ENCODE results near the gene MVB12B. TPM values are rescaled to one million over a fixed set of nuclear protein-coding genes. Genes with fewer than 3 reads are reported as not detected.

Gene MVB12B
- total and polyA plus RNA-seq, 2 of the 13 experiments (the other 11 are each of a cell fraction or from before 2014, with no cell fraction given) = 12.1 to 30.1 TPM

GRCh38 chr9:126312584-126313551 is 13.8 kb upstream of the MVB12B start:
- Histone ChIP-seq H3K9me3 (ENCODE audit: low read length) (no peaks in the 10 kb centered on the region), H3K4me1 (ENCODE audit: insufficient read depth, low read length) (peaks cover 82% of the 10 kb centered on the region), H3K9ac (ENCODE audit: insufficient read depth, low read depth, low read length) (no peak overlapping the region), H3K4me2 (ENCODE audit: low read depth, low read length) (peak overlapping the region; percentile 43; the same call in 1 of the 2 replicates), H3K36me3 (replicated peaks in 1 of 2; ENCODE audit: control insufficient read depth in 1 of 2, insufficient read depth in 2 of 2, low read length in 2 of 2) (no peaks in the 10 kb centered on the region), H3K27ac (ENCODE audit: extremely low read length, insufficient read depth, low read length) (peak overlapping the region; percentile 9), H4K20me1 (ENCODE audit: insufficient read depth, low read length) (no peaks in the 10 kb centered on the region), H3K4me3 (replicated peaks in 1 of 3; ENCODE audit: insufficient read depth in 1 of 3, low read depth in 2 of 3, low read length in 3 of 3) (no peak overlapping the region), H3K79me2 (ENCODE audit: insufficient read depth, low read length) (no peaks in the 10 kb centered on the region), H2AFZ (ENCODE audit: low read length) (no peak overlapping the region), H3K27me3 (ENCODE audit: control insufficient read depth in 1 of 2, insufficient read depth in 2 of 2, low read length in 2 of 2) (no peaks in the 10 kb centered on the region; a peak in 1 of 5 replicates)
- intact Hi-C loops (cut with micrococcal nuclease; ENCODE audit: unreplicated experiment) (no loop called here), in situ Hi-C loops (cut with HindIII; ENCODE audit: extremely low pct_ligation_motif_present, low pct_unique_long_range_greater_than_20kb) (no loop called here)
- ChIA-PET POLR2A (no interaction called here), CTCF (ENCODE audit: low intra/inter-chr PET ratio, low total read pairs) (no interaction called here)
- no TSS peak for BruUV-seq (replicated peaks)
- WGBS (ENCODE audit: low lambda C conversion rate) = 29% methylated on average over 5 of the region's 5 CpGs
- DNase-seq (ENCODE audit: low spot score) (peak; percentile 57), FAIRE-seq (no peak), ATAC-seq (no peak)
- TF ChIP-seq ZMYM3 (CRISPR knock-in tag; IDR thresholded peaks at IDR 0.05) = peak; percentile 17; the same call in 1 of the 2 replicates
- TF ChIP-seq NFYB (CRISPR knock-in tag; IDR thresholded peaks at IDR 0.05) = peak; percentile 57
- TF ChIP-seq USF2 (IDR thresholded peaks at IDR 0.05; ENCODE audit: low read depth, low read length) = peak; percentile 58
- peak; percentile 79; the same call in 1 of the 2 replicates for TF ChIP-seq USF2 (CRISPR knock-in tag; IDR thresholded peaks at IDR 0.05; ENCODE audit: borderline replicate concordance)
- TF ChIP-seq PAXIP1 (CRISPR knock-in tag; conservative IDR thresholded peaks at IDR 0.05) = peak; percentile 66
- no peak for TF ChIP-seq MAFK (conservative IDR thresholded peaks at IDR 0.05 in 1 of 2, IDR thresholded peaks at IDR 0.05 in 1 of 2; ENCODE audit: low read length in 2 of 2)
- peak; percentile 68 for TF ChIP-seq NFYC (CRISPR knock-in tag; IDR thresholded peaks at IDR 0.05)
- peak; percentile 26; the same call in 1 of the 2 replicates for TF ChIP-seq ZFX (CRISPR knock-in tag; IDR thresholded peaks at IDR 0.05; ENCODE audit: low read depth)
- peak; percentile 92 for TF ChIP-seq ZNF121 (CRISPR knock-in tag; IDR thresholded peaks at IDR 0.05)
- no peak for TF ChIP-seq SOX6 (IDR thresholded peaks at IDR 0.05)
- TF ChIP-seq SOX6 (CRISPR knock-in tag; IDR thresholded peaks at IDR 0.05) = peak; percentile 17; the same call in 1 of the 2 replicates
- TF ChIP-seq ZNF761 (CRISPR knock-in tag; conservative IDR thresholded peaks at IDR 0.05) = peak; percentile 57; the same call in 1 of the 2 replicates
- no peak for TF ChIP-seq ZBTB10 (CRISPR knock-in tag; IDR thresholded peaks at IDR 0.05; ENCODE audit: borderline replicate concordance)
- peak; percentile 53; the same call in 1 of the 2 replicates for TF ChIP-seq ZNF143 (CRISPR knock-in tag; IDR thresholded peaks at IDR 0.05)
- 0 out of 2 replicates have a peak, but pooled peaks have one; percentile 40 for TF ChIP-seq NFIC (IDR thresholded peaks at IDR 0.05; ENCODE audit: low read length)
